D721Med (cell line): ENCODE results near the gene RPS3.

Source experiments
- DNase-seq: peaks from one replicate; pipeline ENCODE4 v3.0.0; 2011; ENCODE audit warnings: low spot score; ENCODE audit not compliant: insufficient read length
- FAIRE-seq: peaks from 2 replicates; lab custom pipeline; 2011; peaks lifted over from hg19 to GRCh38; lab: Jason Lieb, UNC
- CTCF ChIP-seq: IDR thresholded peaks from 2 replicates; pipeline ENCODE4 v1.5.1; 2012; ENCODE audit warnings: mild to moderate bottlenecking, control low read depth; ENCODE audit not compliant: insufficient read depth; ENCODE audit errors: missing control alignments

The RPS3 gene

GRCh38 chr11:75380716-75381420 is 18.4 kb upstream of the RPS3 start:
- DNase-seq, result no peak

GRCh38 chr11:75383246-75383645 is 16.1 kb upstream of the RPS3 start:
- no peak for DNase-seq
- TF ChIP-seq CTCF, result no peak
- FAIRE-seq, result no peak

More at GRCh38 chr11:75380716-75381420, 18.4 kb upstream of the RPS3 start:
- TF ChIP-seq CTCF, result no peak
- FAIRE-seq, result no peak

- DNase-seq (peak; percentile 82), FAIRE-seq (no peak)
- TF ChIP-seq CTCF, result peak; percentile 90
These were observed 14.8 kb upstream of the RPS3 start for GRCh38 chr11:75384438-75385080.

- DNase-seq, result no peak
- FAIRE-seq, result no peak
- TF ChIP-seq CTCF, result no peak
These were observed 12.2 kb upstream of the RPS3 start for GRCh38 chr11:75386942-75387630.

- no peak for TF ChIP-seq CTCF
- FAIRE-seq (no peak), DNase-seq (no peak)
These were observed 11.5 kb upstream of the RPS3 start for GRCh38 chr11:75387736-75388294.

- TF ChIP-seq CTCF, result peak; percentile 96
- FAIRE-seq, result no peak
- peak; percentile 64 for DNase-seq
These were observed 10.7 kb upstream of the RPS3 start for GRCh38 chr11:75388386-75389275.
